Endothelial cell of umbilical vein (primary cell): ENCODE results near the gene TRDMT1. TPM values are rescaled to one million over a fixed set of nuclear protein-coding genes. Genes with fewer than 3 reads are reported as not detected.
A peak's percentile ranks its signal among the peaks of the same experiment; 100 is the strongest.

Experiments used
- BruUV-seq: library from RNA; stranded (reverse); fragments of 400-500 nt; replicated peaks from 2 replicates; lab custom pipeline; 2021; lab: Mats Ljungman, UMichigan
- CTCF ChIA-PET: fragments of 300-600, 350-600 bp; sonication (Branson Sonifier 250); formaldehyde crosslinking; loops from one replicate; lab custom pipeline; 2021; ENCODE audit warnings: antibody characterized with exemption, inconsistent platforms; lab: Charles Lee
- POLR2A ChIA-PET: fragments of 300-600, 350-600 bp; sonication (Branson Sonifier 250); formaldehyde crosslinking; loops from one replicate; lab custom pipeline; 2021; ENCODE audit warnings: antibody characterized with exemption, inconsistent platforms; lab: Charles Lee
- DNase-seq: peaks from one replicate; pipeline ENCODE4 v3.0.0-alpha.2; 2011; ENCODE audit warnings: low read depth, low spot score
- FAIRE-seq: peaks from 2 replicates; lab custom pipeline; 2011; peaks lifted over from hg19 to GRCh38; lab: Jason Lieb, UNC
- H2AFZ ChIP-seq: 2 replicates; pipeline ENCODE4 v1.6.0; 2012; ENCODE audit warnings: low read depth, low read length, control low read depth, inconsistent platforms
- H3K27ac ChIP-seq: 2 replicates; pipeline ENCODE4 v1.5.1; 2011; ENCODE audit warnings: low read depth, mild to moderate bottlenecking, control low read depth, low read length, moderate library complexity; ENCODE audit not compliant: insufficient read depth
- H3K27me3 ChIP-seq, 2 experiments: 2 replicates each; pipeline versions ENCODE4 v1.6.0 to v1.6.1; 2011; ENCODE audit warnings: low read length in 2 of 2, mixed read lengths in 1 of 2; ENCODE audit not compliant: control insufficient read depth in 2 of 2, insufficient read depth in 2 of 2
- H3K36me3 ChIP-seq, 2 experiments: 2 replicates in 1 of 2; 3 replicates in 1 of 2; pipeline ENCODE4 v1.5.1; 2011; ENCODE audit warnings: low read length in 2 of 2, mild to moderate bottlenecking in 1 of 2, moderate library complexity in 1 of 2; ENCODE audit not compliant: control insufficient read depth in 2 of 2, insufficient read depth in 2 of 2; ENCODE audit errors: extremely low read depth in 1 of 2
- H3K4me1 ChIP-seq: 3 replicates; pipeline ENCODE4 v1.5.1; 2011; ENCODE audit warnings: mild to moderate bottlenecking, low read length; ENCODE audit not compliant: control insufficient read depth, insufficient read depth; ENCODE audit errors: extremely low read depth
- H3K4me2 ChIP-seq: 2 replicates; pipeline ENCODE4 v1.6.1; 2011; ENCODE audit warnings: low read length, control low read depth, mixed read lengths; ENCODE audit not compliant: insufficient read depth
- H3K4me3 ChIP-seq, 3 experiments: fragments of 200-600 bp in 1 of 3; sonication (generic), shearing (Covaris generic) in 1 of 3; replicated peaks in 1 of 3; 2 replicates each; pipeline ENCODE4 v1.5.1; 2011 to 2016; ENCODE audit warnings: control low read depth in 3 of 3, low read length in 3 of 3, mild to moderate bottlenecking in 2 of 3, inconsistent platforms in 1 of 3, low read depth in 1 of 3, moderate library complexity in 1 of 3; ENCODE audit not compliant: insufficient read depth in 1 of 3
- H3K79me2 ChIP-seq: 2 replicates; pipeline ENCODE4 v1.6.0; 2012; ENCODE audit warnings: low read length, inconsistent platforms; ENCODE audit not compliant: control insufficient read depth, insufficient read depth
- H3K9ac ChIP-seq: replicated peaks from 2 replicates; pipeline ENCODE3; 2011; ENCODE audit warnings: low read length, control low read depth; ENCODE audit not compliant: insufficient read depth; ENCODE audit errors: extremely low read depth
- H3K9me1 ChIP-seq: replicated peaks from 3 replicates; pipeline ENCODE4 v1.6.0; 2011; ENCODE audit warnings: mild to moderate bottlenecking, low read length; ENCODE audit not compliant: control insufficient read depth, insufficient read depth; ENCODE audit errors: extremely low read depth
- H3K9me3 ChIP-seq: replicated peaks from 2 replicates; pipeline ENCODE4 v1.5.1; 2012; ENCODE audit warnings: low read length, inconsistent platforms; ENCODE audit not compliant: control insufficient read depth, insufficient read depth
- H4K20me1 ChIP-seq: replicated peaks from 2 replicates; pipeline ENCODE3; 2011; ENCODE audit warnings: mild to moderate bottlenecking, low read length; ENCODE audit not compliant: control insufficient read depth, insufficient read depth; ENCODE audit errors: extremely low read depth
- EZH2 ChIP-seq: IDR thresholded peaks from 2 replicates; pipeline ENCODE4 v1.6.1; 2012; ENCODE audit warnings: borderline replicate concordance, low read depth, mild to moderate bottlenecking, moderate library complexity, low read length, inconsistent platforms; ENCODE audit not compliant: severe bottlenecking
- FOS ChIP-seq: IDR thresholded peaks from 2 replicates; pipeline ENCODE4 v1.6.1; 2011; ENCODE audit warnings: mild to moderate bottlenecking, low read length, moderate library complexity, borderline replicate concordance; ENCODE audit not compliant: insufficient read depth
- GATA2 ChIP-seq: IDR thresholded peaks from 2 replicates; pipeline ENCODE4 v1.7.0; 2011; ENCODE audit warnings: low read depth, mild to moderate bottlenecking, moderate library complexity, mixed read lengths, low read length; ENCODE audit not compliant: insufficient read length, insufficient read depth
- JUN ChIP-seq: IDR thresholded peaks from 2 replicates; pipeline ENCODE4 v1.6.1; 2011; ENCODE audit warnings: borderline replicate concordance, low read depth; ENCODE audit not compliant: insufficient read length, insufficient read depth
- MYC ChIP-seq: IDR thresholded peaks from one replicate; pipeline ENCODE4 v1.6.1; 2011; ENCODE audit warnings: mild to moderate bottlenecking, low read depth, low read length
- POLR2A ChIP-seq: IDR thresholded peaks from 2 replicates; pipeline ENCODE4 v1.6.1; 2012; ENCODE audit warnings: low read depth, mild to moderate bottlenecking, control low read depth, low read length
- POLR2AphosphoS5 ChIP-seq: IDR thresholded peaks from 2 replicates; pipeline ENCODE4 v1.6.1; 2012; ENCODE audit warnings: low read depth, mild to moderate bottlenecking, control low read depth, low read length, moderate library complexity; ENCODE audit not compliant: insufficient read depth
- dilution Hi-C: fragments of 300-500 bp; cut with MboI; formaldehyde crosslinking; loops from one replicate; pipeline ENCODE4 v1.15.0; 2019; ENCODE audit warnings: low sequenced_read_pairs; ENCODE audit not compliant: extremely low pct_ligation_motif_present
- intact Hi-C: fragments of 100-400 bp; cut with micrococcal nuclease; formaldehyde crosslinking; loops from one replicate; pipeline ENCODE4 v1.10.0; 2022
- polyA plus RNA-seq, 4 experiments: library from polyadenylated mRNA; depleted of rRNA in 3 of 4; stranded (reverse) in 3 of 4; unstranded in 1 of 4; fragments of >200 nt; gene quantifications; 2 replicates each; pipeline versions ENCODE4 v1.2.1 to v1.2.3, GENCODE V29; 2011 to 2012; ENCODE audit warnings: missing spikeins in 1 of 4
- total RNA-seq: library from RNA; stranded (reverse); gene quantifications from 2 replicates; pipeline ENCODE4 v1.2.3, GENCODE V29; 2021
- TF ChIP-seq, protein P1 (sequence below), 2 donors: IDR thresholded peaks; 1 replicate in 1 of 2; 2 replicates in 1 of 2; pipeline ENCODE4 v1.5.1; 2011; ENCODE audit warnings: low read length in 2 of 2, mild to moderate bottlenecking in 2 of 2, moderate library complexity in 2 of 2, control low read depth in 1 of 2, inconsistent platforms in 1 of 2, low read depth in 1 of 2; ENCODE audit not compliant: insufficient read depth in 1 of 2; ENCODE audit errors: extremely low read depth in 1 of 2
- TF ChIP-seq, protein P2 (sequence below): IDR thresholded peaks from 2 replicates; pipeline ENCODE4 v1.6.1; 2011; ENCODE audit not compliant: insufficient read depth, insufficient read length

TRDMT1 gene
- total and polyA plus RNA-seq, 2 donors (not counting 3 experiments of a cell fraction or from before 2014, with no cell fraction given), result 10.0 to 12.3 TPM

DNA sequence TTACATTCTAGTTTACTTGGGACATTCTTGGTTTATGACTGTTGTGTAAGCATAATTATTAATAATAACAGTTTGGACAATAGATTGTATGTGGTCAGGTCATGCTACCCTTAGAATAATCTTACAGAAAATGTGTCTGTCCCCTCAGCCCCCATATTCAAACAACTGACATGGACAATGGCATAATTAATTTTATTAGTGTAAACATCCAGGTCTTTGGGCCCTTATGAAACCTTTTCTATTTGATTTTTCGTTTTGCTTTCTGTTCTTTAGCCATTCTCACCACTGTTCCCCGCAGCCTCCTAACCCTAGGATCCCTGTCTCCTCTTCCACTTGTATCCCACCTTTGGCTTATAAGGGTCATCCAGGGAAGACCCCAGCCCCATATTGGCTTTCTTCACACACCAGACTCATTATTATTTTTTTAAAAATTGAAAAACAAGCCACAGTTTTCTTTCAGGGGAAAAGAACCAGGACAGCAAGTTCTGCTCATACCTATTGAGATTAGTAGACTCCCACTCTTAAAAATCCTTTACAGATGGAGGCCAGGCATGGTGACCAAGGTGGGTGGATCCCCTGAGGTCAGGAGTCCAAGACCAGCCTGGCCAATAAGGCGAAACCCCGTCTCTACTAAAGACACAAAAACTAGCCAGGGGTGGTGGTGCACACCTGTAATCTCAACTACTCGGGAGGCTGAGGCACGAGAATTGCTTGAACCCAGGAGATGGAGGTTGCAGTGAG is 38.0 kb upstream of the TRDMT1 start:
- no peak overlapping the region for H3K9ac ChIP-seq
- H3K9me1 ChIP-seq, result no peaks in the 10 kb centered on the region
- intact Hi-C loops (loop anchor here (2.0 kb wide), 1 partner anchor 243 kb away; no protein-coding TSS in a partner anchor), dilution Hi-C loops (no loop called here)
- H3K4me2 ChIP-seq, result no peak overlapping the region
- FAIRE-seq (no peak), DNase-seq (peak; percentile 8)
- H3K79me2 ChIP-seq, result peaks cover 11% of the 10 kb centered on the region
- peaks cover 12% of the 10 kb centered on the region for H3K4me1 ChIP-seq
- ChIA-PET CTCF (interaction anchor here (1.1 to 2.3 kb wide), 2 partner anchors 23 to 386 kb away, joined by 3 to 8 read pairs; no protein-coding TSS in a partner anchor), POLR2A (no interaction called here)
- no peak for TF ChIP-seq GATA2
- no peak for TF ChIP-seq EZH2
- TF ChIP-seq POLR2AphosphoS5, result no peak
- H4K20me1 ChIP-seq, result peaks cover 8% of the 10 kb centered on the region
- no peak overlapping the region for H2AFZ ChIP-seq
- BruUV-seq, result no TSS peak
- H3K27ac ChIP-seq, result peak overlapping the region; percentile 40
- no peaks in the 10 kb centered on the region for H3K27me3 ChIP-seq
- no peaks in the 10 kb centered on the region for H3K9me3 ChIP-seq
- no peak overlapping the region for H3K4me3 ChIP-seq
- peaks cover 17 to 32% of the 10 kb centered on the region in 2 experiments for H3K36me3 ChIP-seq

DNA sequence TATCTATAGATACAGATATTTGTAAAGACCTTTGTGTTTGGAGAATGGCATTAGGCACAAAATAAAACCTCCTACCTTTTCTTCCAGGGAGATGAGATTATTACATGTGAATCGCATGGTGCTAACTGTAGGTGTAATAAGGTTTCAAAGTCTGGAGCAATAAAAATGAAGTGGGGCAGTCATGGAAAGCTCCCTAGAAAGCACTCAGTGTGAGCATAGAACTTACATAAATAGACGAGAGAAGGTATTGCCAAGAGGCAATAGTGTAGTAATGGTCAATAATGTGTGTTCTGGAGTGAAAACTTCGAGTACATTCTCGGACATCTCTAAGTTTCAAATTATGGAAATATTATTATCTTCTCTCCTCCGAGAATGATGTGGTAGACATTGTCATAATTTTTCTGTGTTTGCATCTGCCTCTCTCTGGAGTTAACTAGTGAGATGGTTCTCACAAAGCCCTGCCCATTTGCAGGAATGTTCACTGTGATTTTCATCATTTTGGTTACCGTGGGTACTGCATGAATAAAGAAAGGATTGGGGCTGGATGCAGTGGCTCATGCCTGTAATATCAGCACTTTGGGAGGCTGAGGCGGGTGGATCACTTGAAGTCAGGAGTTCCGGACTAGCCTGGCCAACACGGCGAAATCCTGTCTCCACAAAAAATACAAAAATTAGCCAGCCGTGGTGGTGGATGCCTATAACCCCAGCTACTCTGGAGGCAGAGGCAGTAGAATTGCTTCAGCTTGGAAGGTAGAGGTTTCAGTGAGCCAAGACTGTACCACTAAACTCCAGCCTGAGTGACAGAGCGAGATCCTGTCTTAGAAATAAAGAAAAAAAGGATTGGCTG is 37.2 kb upstream of the TRDMT1 start:
- FAIRE-seq (peak; percentile 59), DNase-seq (peak; percentile 81)
- peaks cover 25 to 39% of the 10 kb centered on the region in 2 experiments for H3K36me3 ChIP-seq
- no peak overlapping the region for H3K9ac ChIP-seq
- TF ChIP-seq, protein P1, sequence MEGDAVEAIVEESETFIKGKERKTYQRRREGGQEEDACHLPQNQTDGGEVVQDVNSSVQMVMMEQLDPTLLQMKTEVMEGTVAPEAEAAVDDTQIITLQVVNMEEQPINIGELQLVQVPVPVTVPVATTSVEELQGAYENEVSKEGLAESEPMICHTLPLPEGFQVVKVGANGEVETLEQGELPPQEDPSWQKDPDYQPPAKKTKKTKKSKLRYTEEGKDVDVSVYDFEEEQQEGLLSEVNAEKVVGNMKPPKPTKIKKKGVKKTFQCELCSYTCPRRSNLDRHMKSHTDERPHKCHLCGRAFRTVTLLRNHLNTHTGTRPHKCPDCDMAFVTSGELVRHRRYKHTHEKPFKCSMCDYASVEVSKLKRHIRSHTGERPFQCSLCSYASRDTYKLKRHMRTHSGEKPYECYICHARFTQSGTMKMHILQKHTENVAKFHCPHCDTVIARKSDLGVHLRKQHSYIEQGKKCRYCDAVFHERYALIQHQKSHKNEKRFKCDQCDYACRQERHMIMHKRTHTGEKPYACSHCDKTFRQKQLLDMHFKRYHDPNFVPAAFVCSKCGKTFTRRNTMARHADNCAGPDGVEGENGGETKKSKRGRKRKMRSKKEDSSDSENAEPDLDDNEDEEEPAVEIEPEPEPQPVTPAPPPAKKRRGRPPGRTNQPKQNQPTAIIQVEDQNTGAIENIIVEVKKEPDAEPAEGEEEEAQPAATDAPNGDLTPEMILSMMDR (IDR thresholded peaks at IDR 0.05; ENCODE audit: extremely low read depth in 1 of 2, insufficient read depth in 1 of 2, low read depth in 1 of 2, low read length in 2 of 2), result no peak
- peak; percentile 10 for TF ChIP-seq GATA2
- peak; percentile 92 for TF ChIP-seq POLR2A
- TF ChIP-seq JUN, result no peak
- no peak for TF ChIP-seq FOS
- peak; percentile 87 for TF ChIP-seq POLR2AphosphoS5
- TF ChIP-seq, protein P2, sequence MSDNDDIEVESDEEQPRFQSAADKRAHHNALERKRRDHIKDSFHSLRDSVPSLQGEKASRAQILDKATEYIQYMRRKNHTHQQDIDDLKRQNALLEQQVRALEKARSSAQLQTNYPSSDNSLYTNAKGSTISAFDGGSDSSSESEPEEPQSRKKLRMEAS, result no peak
- TF ChIP-seq MYC, result no peak
- no peak for TF ChIP-seq EZH2
- CTCF ChIA-PET, result interaction anchor here (0.9 to 2.3 kb wide), 4 partner anchors 18 to 385 kb away, joined by 3 to 8 read pairs (median 3); no protein-coding TSS in a partner anchor
- H3K9me3 ChIP-seq, result no peaks in the 10 kb centered on the region
- H3K27me3 ChIP-seq, result no peaks in the 10 kb centered on the region
- H3K4me1 ChIP-seq, result peaks cover 20% of the 10 kb centered on the region
- peak overlapping the region; percentile 40 for H3K27ac ChIP-seq
- no peak overlapping the region for H3K4me3 ChIP-seq
- dilution Hi-C loops (no loop called here), intact Hi-C loops (loop anchor here (2.0 kb wide), 1 partner anchor 242 kb away; no protein-coding TSS in a partner anchor)
- peaks cover 9% of the 10 kb centered on the region for H4K20me1 ChIP-seq
- no peaks in the 10 kb centered on the region for H3K9me1 ChIP-seq
- H2AFZ ChIP-seq, result no peak overlapping the region
- H3K4me2 ChIP-seq, result no peak overlapping the region
- BruUV-seq, result no TSS peak
- POLR2A ChIA-PET, result interaction anchor here (0.6 to 1.9 kb wide), 4 partner anchors 9 to 287 kb away, joined by 4 to 8 read pairs (median 5); no protein-coding TSS in a partner anchor
- H3K79me2 ChIP-seq, result peaks cover 17% of the 10 kb centered on the region
